HG03103 (cell line): ENCODE measurements around the gene AP1B1.

Experiments used
- ATAC-seq: cut with Tn5 transposase; IDR thresholded peaks from one replicate; pipeline ENCODE4 v1.9.1; 2021; ENCODE audit warnings: low read depth; ENCODE audit not compliant: unreplicated experiment

The AP1B1 gene

DNA sequence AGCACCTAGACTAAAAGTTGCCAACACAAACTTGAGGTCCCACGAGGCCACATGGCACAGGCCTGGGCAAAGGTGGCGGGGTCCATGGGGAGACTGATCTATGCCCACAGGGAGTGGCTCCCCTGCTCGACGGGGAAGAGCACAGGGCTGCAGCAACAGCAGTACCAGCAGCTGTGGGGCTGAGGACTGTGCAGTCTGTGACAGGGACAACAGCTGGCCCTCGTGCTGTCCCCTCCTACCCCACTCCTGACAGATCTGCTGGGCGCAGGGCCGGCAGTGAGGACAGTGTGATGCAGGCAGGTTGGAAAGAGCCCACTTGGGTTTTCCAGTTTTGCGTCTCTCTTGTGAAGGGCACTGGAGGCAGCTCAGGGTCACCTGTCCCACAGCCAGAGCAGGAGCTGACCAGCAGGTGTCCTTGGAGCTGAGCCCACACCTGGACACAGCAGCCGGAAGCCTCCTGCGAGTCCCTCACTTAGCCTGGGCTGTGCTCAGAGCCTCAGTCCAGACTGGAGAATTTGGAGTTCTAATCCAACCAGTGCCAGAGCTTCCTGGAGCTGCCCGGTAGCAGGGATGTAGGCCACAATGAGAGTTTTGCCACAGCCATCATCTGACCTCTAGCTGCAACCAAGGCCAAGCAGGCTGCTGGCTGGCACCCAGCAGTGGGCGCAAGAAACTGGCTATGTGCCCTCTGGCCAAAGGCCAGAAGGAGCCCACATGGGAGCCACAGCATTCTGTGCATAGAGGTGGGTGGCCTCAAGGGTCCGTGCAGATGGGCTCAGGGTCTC lies 85.5 kb downstream of the AP1B1 start:
- no peak for ATAC-seq

DNA sequence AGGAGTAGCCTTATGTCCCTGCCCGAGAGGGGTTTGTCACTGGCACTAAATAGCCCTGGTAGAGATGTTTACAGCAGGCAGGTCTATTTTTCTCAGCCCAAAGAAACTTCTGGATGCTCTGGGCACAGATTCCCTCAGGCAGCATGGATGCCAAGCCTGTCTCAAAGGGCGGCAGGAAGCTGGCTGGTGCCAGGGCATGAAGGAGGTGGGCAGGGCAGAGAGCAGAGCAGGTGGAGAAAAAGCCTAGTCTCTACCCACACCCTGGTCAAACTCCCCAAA lies 86.0 kb downstream of the AP1B1 start:
- ATAC-seq = no peak

DNA sequence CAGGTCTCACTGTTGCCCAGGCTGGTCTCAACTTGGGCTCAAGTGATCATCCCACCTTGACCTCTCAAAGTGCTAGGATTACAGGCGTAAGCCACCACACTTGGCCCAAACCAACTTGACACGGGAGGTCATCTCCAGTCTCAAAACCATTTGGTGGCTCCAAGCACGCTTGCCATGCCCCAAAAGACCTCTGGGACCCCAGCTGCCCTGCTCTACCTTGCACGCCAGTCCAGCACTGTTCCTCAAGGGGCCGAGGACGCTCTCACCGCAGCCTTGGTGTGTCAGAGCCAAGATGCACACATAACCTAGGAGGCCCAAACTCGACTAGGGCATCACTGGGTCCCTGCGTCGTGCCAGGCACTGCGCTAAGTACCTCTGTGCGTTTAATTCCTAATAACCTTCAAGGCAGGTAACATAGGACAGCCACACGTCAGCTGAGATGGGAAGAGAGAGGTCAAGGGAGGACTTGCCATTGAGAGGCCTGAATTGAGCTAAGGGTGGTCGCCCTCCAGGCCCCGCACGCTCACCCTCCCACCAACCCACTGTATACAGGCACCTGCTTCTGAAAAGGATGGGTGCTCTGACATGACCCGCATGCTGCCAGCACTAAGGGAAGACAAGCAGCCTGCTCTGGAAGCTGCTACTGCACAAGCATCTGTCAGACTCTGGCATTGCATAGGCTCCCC lies 86.5 kb downstream of the AP1B1 start:
- ATAC-seq = no peak

DNA sequence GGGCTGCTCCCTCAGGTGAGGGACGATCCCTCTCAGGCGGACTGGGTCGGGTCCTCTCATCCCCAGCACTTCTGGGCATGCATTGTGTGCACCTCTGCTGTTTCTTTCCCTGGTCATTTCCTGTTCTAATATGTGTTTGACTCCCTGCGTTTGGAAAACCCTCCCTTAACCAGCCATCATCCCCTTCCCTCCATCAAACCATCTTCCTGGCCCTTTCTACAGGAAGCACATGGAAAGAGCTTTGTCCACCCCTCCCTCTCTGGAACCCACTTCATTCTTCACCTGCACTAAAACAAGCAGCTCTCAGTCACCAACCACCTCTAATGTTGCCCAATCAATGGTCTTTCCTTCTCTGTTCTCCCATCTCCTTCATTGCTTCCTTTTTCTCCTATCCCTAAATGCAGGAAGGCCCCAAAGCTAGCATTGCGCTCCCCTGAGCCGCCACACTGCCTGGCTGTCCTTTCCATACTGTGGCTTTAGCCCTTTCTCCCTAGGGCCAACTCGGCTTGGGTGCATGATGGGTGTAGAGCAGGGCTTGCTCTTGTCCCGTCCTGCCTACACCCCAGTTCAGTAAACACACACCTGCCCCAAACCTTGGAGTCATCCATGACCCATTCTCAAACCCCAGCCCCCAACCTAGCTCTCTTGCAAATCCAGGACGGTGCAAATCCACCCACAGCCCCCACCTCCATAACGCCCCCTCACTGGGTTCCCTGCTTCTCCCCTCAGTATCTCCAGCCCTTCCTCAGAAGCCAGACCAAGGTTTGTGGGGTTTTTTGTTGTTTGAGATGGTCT lies 87.4 kb downstream of the AP1B1 start:
- ATAC-seq = no peak

DNA sequence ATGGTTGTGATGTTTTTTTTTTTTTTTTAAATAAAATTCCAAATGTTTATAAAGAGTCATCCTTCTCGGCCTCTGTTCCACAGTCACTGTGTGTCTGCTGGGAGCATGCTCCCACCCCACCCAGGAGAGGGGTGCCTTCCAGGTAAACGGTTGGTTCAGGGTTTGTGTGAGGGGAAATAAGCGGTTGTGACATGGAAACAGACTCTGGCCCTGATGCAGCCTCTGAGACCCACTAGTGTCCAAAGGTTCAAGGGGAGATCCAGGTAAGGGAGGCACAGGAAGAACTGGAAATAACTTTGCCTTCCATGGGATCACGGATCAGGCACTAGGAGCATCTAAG lies 87.9 kb downstream of the AP1B1 start:
- ATAC-seq = no peak

DNA sequence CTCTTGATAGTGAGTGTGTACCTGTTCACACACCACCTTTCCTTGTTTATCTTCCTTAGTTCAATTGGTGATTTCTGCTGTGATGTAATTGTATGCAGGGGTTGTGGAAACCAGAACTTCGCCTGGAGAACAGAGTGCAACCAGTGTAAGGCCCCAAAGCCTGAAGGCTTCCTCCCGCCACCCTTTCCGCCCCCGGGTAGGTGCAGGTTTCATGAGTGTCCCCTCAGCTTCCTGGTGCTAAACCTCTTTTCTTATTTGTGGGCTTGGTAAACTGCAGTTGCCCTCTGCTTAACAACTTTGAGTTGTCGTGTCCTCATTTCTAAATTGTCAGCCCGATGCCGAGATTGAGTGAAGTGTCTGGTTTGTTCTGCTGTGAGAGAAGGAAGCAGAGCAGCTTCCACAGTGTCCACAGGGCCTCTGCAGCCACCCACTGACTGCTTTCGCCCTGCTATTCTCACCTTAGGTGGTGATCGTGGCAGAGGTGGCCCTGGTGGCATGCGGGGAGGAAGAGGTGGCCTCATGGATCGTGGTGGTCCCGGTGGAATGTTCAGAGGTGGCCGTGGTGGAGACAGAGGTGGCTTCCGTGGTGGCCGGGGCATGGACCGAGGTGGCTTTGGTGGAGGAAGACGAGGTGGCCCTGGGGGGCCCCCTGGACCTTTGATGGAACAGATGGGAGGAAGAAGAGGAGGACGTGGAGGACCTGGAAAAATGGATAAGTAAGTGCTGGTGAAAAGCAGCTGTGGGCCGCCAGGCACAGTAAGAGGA lies 89.1 kb downstream of the AP1B1 start:
- ATAC-seq = no peak

DNA sequence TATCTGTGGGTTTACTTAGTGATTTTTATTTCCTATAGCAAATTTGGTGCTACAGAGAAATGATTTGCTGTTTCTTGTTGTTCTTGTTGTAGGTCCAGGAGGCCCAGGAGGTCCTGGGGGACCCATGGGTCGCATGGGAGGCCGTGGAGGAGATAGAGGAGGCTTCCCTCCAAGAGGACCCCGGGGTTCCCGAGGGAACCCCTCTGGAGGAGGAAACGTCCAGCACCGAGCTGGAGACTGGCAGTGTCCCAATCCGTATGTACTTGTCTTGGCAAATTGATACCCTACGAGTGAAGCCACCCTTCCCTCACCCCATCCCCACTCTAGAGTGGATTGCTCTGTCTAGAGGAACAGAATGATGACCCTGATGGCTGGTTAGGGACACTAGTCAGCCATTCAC lies 89.7 kb downstream of the AP1B1 start:
- no peak for ATAC-seq

DNA sequence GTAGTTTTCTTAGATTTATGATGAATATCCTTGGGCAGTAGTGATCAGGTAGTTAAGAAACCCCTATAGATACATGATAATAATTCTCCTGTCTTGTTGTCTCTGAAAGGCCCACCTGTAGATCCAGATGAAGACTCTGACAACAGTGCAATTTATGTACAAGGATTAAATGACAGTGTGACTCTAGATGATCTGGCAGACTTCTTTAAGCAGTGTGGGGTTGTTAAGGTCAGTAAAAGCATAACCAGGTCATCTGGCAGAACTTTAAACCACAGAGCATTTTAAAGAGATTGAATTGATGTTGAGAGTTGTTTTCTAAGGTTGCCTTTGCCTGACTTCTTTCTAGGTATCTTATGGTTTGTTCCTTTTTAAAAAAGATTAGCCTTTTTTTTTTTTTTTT lies 96.0 kb downstream of the AP1B1 start:
- ATAC-seq = no peak

DNA sequence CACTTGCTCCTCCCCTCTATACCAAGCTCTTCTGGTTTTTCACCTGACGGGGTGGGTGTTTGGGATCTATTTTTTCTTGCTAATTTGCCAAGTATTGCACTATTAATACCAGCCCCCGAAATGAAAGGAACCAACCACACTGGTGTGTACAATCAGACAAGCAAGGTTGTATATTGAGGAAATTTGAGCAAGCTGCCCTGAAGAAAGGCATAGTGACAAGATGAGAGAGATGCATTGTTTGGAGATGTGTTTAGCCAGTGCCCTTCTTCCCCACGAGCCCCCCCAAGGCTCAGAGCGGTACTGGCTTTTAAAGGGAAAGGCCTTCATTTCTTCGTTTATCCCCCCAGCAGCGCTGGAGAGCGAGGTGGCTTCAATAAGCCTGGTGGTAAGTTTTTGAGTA lies 97.2 kb downstream of the AP1B1 start:
- ATAC-seq = no peak

DNA sequence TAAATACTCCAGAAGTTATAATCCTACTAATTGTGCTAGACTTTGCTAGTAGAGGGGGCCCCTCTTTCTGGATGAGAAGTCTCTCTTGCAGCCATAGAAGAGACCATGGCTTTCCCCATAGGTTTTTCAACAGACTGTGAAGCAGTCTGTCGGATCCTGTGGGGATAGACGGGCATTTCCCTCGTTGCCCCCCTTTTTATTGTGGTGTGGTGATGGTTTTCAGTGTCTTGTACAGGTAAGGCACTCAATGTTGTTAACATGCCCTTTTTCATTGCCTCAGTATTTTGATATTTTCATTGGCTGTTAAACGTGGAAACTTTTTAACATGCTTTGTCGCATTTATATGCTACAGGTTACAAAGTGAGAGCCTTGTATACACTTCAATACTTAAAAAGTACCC lies 98.3 kb downstream of the AP1B1 start:
- no peak for ATAC-seq

DNA sequence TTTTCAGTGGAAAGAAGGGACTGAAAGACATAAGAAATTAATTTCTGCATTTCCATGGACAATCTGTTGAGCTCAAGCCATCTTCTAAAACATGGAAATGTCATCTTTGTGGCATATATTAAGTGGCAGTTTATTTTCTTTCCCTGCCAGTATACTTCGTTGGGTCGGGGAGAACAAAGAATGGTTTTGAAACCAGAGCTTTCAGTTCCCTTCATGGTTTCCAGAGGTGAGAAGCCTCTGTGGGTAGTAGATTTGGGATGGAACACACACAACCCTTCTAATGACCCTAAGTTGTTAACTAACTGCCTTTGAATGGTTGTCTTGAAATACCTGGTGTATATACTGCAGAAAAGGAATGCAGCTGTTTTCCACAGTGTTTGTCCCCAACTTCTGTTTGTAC lies 99.5 kb downstream of the AP1B1 start:
- no peak for ATAC-seq

DNA sequence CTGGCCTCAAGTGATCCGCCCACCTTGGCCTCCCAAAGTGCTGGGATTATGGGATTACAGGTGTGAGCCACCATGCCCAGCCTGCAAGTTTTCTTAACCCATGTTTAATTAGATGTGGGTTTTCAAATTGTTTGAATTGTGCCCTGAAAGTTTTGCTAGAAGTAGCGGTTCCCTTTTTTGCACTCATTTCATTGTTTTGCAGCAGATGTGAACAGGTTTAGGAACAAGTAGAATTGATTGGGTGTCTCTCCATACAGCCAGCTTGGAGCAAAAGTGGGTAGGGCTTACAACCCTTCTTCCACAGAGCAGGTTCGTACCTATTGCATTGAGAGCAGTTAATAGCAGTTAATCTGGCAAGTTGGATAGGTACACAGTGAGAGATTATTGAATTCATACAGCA lies 104.2 kb downstream of the AP1B1 start:
- no peak for ATAC-seq

DNA sequence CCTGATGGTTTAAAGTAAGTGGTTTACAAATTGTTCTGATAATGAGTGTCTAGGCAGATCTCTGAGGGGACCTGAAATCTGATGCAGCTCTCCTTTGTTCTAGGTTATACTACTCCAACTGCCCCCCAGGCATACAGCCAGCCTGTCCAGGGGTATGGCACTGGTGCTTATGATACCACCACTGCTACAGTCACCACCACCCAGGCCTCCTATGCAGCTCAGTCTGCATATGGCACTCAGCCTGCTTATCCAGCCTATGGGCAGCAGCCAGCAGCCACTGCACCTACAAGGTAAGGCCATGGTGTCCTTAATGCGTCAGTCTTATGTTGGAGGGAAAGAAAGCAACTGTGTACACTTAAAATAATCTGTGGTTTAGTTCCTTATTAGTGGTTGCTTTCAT lies 110.4 kb downstream of the AP1B1 start:
- no peak for ATAC-seq
